Measurements from ENCODE around the gene C10orf62.
"Not testable (repeated sequence)": the region's sequence is repeated elsewhere in the genome, so short reads cannot be mapped to it uniquely, and the experiment has no call there.

GRCh38 chr10:97560731-97561381 is 28.7 kb upstream of the C10orf62 start:
- TF ChIP-seq CTCF, POLR2A (IDR thresholded peaks at IDR 0.05): not testable (repeated sequence)

All from body of pancreas (tissue), 4 donors.